Measurements from ENCODE around the gene ALK. TPM values are rescaled to one million over a fixed set of nuclear protein-coding genes. Genes with fewer than 3 reads are reported as not detected.

The ALK gene
- total RNA-seq, 4 donors from 2014 or later = 0.08 to 0.40 (median 0.28) TPM

GRCh38 chr2:29251406-29251805 is 670.0 kb downstream of the ALK start:
- intact Hi-C loops (cut with DNase I) = no loop called here
- 96 to 97% methylated on average over 4 to 5 of the region's 5 CpGs for WGBS, 2 donors
- no peak for DNase-seq
- TF ChIP-seq POLR2A (IDR thresholded peaks at IDR 0.05) (no peak), CTCF (IDR thresholded peaks at IDR 0.05) (no peak)
- Histone ChIP-seq H3K9me3 (no peaks in the 10 kb centered on the region), H3K4me1 (peaks cover 0 to 8% of the 10 kb centered on the region in 2 donors), H3K27ac (no peak overlapping the region), H3K27me3 (no peaks in the 10 kb centered on the region), H3K36me3 (no peaks in the 10 kb centered on the region), H3K4me3 (replicated peaks in 1 of 3) (no peak overlapping the region)

- peaks cover 0 to 5% of the 10 kb centered on the region in 2 donors for H3K4me1 ChIP-seq
- 99 to 100% methylated on average over 6 to 7 of the region's 7 CpGs for WGBS, 2 donors
- intact Hi-C loops (cut with DNase I) = no loop called here
- no peaks in the 10 kb centered on the region for H3K9me3 ChIP-seq
- no peak overlapping the region for H3K27ac ChIP-seq
- TF ChIP-seq CTCF (IDR thresholded peaks at IDR 0.05) = no peak
- TF ChIP-seq POLR2A (IDR thresholded peaks at IDR 0.05) = no peak
- no peaks in the 10 kb centered on the region for H3K36me3 ChIP-seq
- H3K4me3 ChIP-seq (replicated peaks in 1 of 3) = no peak overlapping the region
- no peak for DNase-seq
- no peaks in the 10 kb centered on the region for H3K27me3 ChIP-seq
These were observed 670.4 kb downstream of the ALK start for GRCh38 chr2:29250977-29251376.

- 67% methylated on average over 11 of the region's 11 CpGs for WGBS, 2 donors
- H3K36me3 ChIP-seq = no peaks in the 10 kb centered on the region
These were observed 671.6 kb downstream of the ALK start for GRCh38 chr2:29249666-29250253.

GRCh38 chr2:29247336-29247914 is 674.0 kb downstream of the ALK start:
- no peak for DNase-seq
- H3K27me3 ChIP-seq = no peaks in the 10 kb centered on the region
- TF ChIP-seq POLR2A (IDR thresholded peaks at IDR 0.05) (no peak), CTCF (IDR thresholded peaks at IDR 0.05) (no peak)
- H3K4me3 ChIP-seq (replicated peaks in 1 of 3) = no peak overlapping the region
- no peaks in the 10 kb centered on the region for H3K9me3 ChIP-seq
- 89 to 95% methylated on average over 6 to 7 of the region's 7 CpGs for WGBS, 2 donors
- intact Hi-C loops (cut with DNase I) = no loop called here
- H3K4me1 ChIP-seq = peaks cover 0 to 5% of the 10 kb centered on the region in 2 donors
- H3K36me3 ChIP-seq = no peaks in the 10 kb centered on the region
- H3K27ac ChIP-seq = no peak overlapping the region

More at GRCh38 chr2:29249666-29250253, 671.6 kb downstream of the ALK start:
- no peaks in the 10 kb centered on the region for H3K27me3 ChIP-seq
- no peak for DNase-seq
- TF ChIP-seq CTCF (IDR thresholded peaks at IDR 0.05) = no peak
- no peak for TF ChIP-seq POLR2A (IDR thresholded peaks at IDR 0.05)
- no peak overlapping the region for H3K27ac ChIP-seq
- H3K4me1 ChIP-seq = no peaks in the 10 kb centered on the region
- no peaks in the 10 kb centered on the region for H3K9me3 ChIP-seq
- no peak overlapping the region for H3K4me3 ChIP-seq (replicated peaks in 1 of 3)
- intact Hi-C loops (cut with DNase I) = no loop called here

All from thyroid gland (tissue), 4 donors.